ENCODE data around the gene MRNIP.

Gene MRNIP, protein sequence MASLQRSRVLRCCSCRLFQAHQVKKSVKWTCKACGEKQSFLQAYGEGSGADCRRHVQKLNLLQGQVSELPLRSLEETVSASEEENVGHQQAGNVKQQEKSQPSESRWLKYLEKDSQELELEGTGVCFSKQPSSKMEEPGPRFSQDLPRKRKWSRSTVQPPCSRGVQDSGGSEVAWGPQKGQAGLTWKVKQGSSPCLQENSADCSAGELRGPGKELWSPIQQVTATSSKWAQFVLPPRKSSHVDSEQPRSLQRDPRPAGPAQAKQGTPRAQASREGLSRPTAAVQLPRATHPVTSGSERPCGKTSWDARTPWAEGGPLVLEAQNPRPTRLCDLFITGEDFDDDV

DNA sequence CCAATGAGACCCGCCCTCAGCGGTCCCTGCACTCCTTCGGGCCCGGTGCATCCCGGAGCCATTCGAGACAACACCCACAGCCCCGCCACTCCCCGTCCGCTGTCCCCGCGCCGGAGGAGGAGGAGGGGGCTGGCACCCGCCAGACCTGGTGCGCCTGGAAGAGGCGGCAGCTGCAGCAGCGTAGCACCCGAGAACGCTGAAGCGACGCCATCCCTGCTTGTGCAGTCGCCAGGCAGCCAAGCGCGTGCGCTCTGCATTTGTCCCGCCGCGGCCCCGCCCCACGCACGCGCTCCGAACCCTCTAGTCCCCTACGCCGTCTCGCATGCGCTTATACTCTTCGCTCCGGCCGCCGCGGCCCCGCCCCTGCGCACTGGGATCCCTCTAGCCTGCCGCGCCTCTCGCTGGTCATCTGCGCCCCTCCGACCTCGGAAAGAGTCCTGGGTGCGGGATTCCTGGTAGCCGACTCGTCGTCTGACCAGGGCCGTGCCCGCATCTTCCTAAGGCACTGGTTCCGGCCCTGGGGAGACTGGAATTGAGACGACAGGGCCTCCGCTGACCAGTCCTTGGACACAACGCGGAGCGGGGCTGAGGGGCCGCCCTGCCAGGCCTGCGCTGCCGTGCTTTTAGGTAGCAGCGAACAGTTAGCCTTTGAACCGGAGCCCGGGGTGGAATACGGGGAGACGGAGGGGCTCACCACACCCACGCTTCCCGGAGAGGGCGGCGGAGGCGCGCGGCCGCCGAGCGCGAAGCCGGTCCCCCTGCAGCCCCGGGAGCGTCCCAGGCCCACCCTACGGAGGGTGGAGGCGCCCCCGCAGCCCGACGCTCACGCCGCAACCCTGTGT is at the start of gene MRNIP:
TSS of gene MRNIP (minus strand) at position 232 of the 842 bp plus-strand sequence. CDS start at position 211, 21 bp downstream.
- in situ Hi-C loops (cut with HindIII; ENCODE audit: low sequenced_read_pairs), result no loop called here

DNA sequence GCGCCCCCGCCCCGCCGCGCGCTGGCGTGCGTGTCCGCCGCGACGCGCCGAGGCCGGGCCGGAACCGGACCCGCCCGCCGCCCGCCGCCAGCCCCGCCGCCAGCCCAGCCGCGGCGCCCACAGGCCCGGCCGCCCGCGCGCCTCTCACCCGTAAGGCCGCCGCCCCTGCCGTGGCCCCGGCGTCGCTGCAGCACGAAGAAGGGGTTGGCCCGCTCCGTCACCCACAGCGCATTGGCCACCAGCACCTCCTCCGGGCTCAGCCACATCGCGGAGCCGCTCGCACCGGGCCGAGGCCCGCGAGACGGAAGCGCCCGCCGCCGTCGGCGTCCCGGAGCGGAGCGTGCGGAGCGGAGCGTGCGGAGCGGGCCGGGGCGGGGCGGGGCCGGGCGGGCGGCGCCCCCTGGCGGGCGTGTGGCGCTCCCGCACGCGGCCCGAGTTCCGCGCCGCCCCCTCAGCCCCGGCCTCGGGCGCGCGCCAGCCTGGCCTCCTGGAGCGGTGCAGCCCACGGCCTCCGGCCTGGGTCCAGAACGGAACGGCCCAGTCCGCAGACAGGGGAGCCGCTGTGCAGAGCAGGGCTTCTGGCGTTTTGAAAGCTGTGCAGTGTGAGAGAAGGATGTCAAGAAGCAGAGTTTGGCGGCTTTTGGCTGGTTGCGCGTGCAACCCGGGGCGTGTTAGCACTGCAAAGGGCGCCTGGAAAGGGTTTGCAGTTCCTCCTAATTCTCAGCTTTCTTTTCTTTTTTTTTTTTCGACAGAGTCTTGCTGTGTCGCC is 49.1 kb upstream of the MRNIP start, which contains the start of gene TBC1D9B:
TSS of gene TBC1D9B (minus strand) at position 342 of the 769 bp plus-strand sequence. CDS start at position 266, 76 bp downstream.
- in situ Hi-C loops (cut with HindIII; ENCODE audit: low sequenced_read_pairs), result no loop called here

DNA sequence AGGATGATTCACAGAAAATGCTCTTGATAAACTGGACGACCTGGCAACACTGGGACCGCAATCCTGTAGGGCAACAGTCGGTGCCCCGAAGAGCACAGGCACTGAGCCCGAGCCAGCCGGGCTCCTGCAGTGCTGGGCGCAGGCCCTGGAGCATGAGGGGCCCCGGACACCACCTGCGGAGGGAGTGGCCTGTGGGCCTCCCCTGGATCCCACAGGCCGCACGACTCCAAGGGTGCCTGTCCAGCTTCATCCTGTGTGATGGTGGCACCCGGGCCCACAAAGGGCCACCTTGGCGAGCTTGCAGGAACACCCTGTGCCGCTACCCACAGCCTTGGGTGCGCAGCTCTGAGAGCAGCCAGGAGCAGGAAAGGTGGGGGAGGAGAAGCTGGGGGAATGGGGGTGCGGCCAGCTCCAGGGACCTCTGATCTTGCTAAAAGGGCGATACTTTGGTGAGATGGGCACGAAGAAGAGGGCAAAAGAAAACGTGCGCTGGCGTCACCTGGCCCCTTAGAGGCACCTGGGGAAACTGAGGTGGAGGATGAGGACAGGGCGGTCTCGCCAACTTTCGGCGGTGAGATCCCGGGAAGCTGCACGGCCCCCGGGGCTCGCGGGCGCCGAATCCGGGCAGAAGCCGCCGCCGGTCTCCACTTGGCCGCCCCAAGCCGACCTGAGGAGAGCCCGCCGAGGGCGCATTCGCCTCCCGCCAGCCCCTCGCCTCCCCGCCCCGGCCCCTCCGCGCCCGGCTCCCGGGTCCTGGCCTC is 48.4 kb upstream of the MRNIP start:
- in situ Hi-C loops (cut with HindIII; ENCODE audit: low sequenced_read_pairs), result no loop called here

DNA sequence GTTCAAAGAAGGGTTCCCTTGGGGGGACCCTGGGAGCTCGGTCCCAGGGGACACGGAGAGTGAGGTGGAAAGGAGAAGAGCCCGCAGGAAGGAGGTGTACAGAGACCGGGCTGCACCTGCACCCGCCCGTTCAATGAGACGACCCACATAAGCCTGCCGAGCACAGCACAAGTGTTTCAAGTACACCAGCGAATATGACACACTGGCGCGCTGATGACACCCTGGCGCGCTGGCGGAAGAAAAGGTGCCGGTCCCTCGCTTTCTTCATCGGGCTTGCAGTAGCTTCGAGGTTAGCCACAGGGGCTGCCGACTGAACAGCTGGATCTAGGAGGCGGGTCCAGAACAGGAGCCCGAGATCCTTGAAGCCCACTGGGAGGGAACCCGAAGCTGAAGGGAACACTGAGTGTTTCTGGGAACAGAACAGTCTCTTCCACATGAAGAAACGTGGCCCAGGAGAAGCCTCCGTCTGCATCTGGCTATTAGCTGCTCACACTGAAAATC is 47.7 kb upstream of the MRNIP start:
- in situ Hi-C loops (cut with HindIII; ENCODE audit: low sequenced_read_pairs), result no loop called here

DNA sequence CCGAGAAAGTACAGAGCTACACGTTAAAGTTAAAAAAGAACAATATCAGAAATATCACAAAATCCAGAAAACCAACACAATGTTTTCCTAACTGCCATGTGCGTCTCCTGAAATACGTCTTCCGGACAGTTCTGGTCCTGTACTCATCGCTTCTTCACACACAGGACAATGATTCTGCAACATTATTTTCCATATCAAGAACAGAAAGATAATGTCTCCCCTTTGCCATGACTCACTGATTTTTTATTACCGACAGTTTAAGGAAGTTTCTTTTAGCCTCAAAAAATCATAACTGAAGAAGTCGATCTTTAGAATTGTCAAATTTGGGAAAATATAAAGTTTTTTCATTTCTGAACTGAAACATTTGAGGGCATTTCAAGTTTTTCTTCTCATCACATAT is 46.5 kb upstream of the MRNIP start:
- in situ Hi-C loops (cut with HindIII; ENCODE audit: low sequenced_read_pairs), result no loop called here

DNA sequence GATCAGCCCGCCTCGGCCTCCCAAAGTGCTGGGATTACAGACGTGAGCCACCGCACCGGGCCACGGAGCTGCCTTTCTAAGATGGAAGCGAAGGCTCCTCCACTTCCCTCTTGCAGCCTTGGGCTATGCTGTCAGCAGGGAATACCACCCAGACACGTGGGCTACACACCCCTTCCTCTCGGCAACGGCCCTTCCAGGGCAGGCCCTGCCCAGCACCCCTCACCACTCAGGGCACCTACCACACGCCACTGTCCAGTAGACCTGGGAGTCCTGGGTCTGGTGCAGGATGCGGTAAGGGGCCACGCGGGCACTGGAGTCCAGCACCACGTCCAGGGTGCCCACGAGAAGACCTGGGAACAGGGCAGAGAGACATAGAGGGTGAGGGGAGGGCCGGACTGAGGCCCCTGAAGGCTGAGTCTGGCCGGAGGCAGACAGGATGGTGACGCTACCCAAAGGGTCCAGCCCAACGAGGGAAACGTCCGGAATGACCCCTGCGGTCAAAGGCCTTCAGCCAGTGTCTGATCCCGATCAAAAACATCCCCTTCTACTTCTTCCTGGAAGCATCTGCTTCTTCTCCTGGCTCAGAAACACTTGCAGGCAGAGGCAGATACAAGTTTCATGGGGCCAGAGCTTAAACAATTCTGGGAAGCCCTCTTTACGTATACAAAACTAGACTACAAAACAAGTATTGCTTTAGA is 46.0 kb upstream of the MRNIP start:
- in situ Hi-C loops (cut with HindIII; ENCODE audit: low sequenced_read_pairs), result no loop called here

DNA sequence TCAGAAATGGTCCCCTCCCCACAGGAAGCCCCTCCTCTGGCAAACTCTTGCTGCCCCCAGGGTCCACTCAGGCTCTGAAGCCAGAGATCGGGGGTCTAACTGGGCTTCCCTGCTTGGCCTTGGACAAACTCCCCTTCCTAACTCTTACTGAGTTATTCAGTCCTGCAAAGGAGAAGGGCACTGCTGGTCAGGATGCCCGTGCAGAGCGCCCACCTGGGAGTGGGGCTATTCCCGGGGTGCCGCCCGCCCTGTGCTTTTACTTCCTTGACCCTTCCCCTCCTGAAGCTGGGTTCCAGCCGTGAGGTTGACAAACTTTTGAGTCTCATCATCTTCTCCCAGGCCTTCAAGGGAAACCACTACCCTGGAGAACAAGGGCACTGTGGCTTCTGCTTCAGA is 44.1 kb upstream of the MRNIP start:
- in situ Hi-C loops (cut with HindIII; ENCODE audit: low sequenced_read_pairs), result no loop called here

DNA sequence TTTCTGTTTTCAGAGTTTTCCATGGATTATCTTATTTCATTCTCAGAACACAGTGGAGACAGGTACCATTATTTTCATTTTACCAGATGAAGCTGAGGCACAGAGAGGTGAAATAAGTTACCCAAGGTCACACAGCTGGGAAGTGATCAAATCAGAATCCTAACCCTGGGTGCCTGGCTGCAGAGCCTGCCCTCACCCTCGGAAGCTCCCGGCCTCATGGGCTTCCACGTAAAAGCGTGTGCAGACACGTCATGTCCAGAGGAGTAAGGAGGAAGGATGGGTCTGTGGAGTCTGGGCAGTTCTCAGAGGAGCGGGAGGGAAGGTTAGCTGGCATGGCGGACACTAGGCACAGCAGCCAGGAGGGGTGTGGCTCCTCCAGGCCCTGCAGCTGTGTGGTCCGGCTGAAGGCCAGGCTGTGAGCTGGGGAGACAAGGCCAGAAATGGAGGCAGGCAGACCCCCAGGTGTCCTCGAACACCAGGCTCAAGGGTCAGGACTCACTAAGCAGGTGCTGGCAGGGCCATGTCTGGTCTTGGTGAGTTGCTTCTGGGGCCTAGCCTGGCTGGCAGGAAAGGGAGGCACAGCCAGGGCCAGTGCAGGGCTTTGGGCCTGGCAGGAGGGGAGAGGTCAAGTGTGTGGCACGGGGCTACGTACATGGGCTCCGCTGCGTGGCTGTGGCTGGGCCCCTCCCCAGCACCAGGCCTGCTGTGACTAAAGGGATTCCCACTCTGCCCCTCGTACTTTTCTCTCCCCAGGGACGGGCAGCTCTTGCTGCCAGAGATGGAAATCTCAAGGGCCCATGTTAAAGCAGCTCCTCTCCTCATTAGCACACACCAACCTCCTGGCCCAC is 43.5 kb upstream of the MRNIP start:
- in situ Hi-C loops (cut with HindIII; ENCODE audit: low sequenced_read_pairs), result no loop called here

DNA sequence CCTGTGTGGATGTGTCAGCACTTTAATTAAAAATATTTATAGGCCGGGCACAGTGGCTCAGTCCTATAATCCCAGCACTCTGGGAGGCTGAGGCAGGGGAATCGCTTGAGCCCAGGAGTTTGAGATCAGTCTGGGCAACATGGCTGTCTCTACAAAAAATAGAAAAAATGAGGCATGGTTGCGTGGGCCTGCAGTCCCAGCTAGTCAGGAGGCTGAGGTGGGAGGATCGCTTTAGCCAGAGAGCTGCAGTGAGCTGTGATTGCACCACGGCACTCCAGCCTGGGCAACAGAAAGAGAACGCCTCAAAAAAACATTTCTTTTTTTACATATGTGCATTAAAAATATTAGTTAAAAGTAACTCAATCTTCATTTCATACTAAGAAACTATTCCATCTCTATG is 42.8 kb upstream of the MRNIP start:
- in situ Hi-C loops (cut with HindIII; ENCODE audit: low sequenced_read_pairs), result no loop called here

DNA sequence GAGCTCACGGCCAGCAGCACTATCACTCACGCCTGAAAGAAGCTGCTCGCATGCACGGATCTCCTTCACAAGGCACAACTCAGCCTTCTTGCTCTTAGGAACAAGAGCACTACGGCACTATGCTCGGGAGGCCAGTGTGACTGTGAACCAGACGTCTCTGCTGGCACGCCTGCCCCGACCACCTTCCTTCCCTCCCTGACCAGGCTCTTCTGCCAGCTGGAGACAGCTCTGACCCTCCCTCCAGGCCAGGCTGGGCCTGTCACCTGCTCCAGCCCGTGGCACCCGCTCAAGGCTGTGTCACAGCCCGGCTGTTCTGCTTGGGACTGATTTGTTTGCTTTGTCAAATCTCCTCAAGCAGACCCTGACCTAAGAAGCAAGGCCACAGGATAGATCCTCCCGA is 42.1 kb upstream of the MRNIP start:
- in situ Hi-C loops (cut with HindIII; ENCODE audit: low sequenced_read_pairs), result no loop called here

DNA sequence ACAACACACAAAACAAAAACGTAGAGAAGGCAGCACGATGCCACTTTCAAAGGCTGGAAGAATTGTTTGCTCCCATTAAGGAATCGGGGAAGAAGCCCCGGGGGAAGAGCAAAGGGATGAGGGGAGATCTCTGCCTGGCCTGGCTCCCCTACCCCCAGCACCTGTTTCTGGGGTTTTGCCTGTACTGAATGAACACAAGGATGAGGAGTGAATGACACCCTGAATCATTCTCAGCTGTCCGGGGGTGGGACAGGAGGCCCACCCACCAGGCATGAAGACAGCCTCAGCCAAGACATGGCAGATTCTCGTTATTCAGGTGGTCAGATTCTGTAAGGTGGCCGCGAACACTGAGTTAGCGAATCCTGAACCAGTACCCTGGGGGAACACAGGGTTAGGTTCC is 41.6 kb upstream of the MRNIP start:
- in situ Hi-C loops (cut with HindIII; ENCODE audit: low sequenced_read_pairs), result no loop called here

DNA sequence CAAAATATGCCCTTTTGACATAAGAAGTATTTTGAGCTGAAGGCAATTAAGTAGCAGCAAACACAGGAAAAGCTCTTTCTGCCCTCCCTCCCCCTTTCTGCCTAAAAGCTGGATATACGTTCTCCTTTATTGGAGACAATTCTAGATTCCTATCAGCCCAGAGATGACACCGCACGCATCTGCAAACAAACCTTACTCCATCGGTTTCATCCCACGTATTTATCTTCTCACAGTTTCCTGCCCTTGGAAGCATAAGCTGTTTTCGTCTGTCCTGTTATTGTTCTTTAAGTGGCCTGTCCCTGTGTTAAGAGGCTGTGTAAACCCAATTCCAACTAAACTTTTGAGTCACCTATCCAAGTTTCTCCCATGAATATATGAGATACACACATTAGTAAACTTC is 37.2 kb upstream of the MRNIP start:
- in situ Hi-C loops (cut with HindIII; ENCODE audit: low sequenced_read_pairs), result no loop called here

DNA sequence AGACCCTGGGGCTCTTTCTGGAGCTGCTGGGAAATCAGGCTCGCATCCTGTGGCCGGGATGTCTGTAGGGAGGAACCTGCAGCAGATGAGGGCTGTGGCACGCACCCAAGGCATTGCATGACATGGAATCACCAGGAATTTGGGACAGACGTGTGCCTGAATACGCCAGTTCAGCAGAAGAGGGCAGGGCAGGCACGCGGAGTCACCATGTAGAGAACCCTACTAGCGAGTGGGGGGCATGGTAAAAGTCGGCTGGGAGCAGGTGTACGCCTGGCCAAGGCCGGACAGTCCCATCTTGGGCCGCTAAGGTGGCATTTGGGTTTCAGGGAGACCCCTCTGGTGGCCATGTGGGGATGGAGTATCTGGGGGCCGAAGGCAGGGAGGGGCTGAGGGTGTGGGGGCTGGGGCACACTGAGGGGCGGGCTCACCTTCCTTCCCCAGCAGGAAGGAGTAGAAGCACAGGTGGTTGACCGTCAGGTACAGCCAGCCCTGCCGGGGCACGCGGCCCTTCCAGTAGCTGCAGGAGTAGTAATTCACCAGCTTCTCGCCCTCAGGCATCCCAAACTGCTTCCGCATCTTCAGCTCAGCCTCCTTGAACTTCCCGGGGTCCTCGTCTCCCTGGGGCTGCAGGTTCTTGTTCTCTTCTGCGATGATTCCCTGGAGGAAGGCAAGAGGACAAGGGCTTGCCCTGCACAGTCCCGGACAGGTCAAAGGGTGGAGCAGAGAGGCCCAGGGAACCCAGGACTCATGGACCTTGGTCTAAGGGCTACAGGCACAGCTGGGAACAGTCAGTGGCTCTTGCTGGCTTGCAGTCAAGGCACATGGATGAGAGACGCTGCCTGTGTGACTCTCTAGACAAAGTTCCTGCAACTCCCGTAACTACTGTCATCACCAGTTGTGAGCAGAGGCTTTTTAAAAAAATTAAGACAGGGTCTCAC is 35.6 kb upstream of the MRNIP start:
- in situ Hi-C loops (cut with HindIII; ENCODE audit: low sequenced_read_pairs), result no loop called here

DNA sequence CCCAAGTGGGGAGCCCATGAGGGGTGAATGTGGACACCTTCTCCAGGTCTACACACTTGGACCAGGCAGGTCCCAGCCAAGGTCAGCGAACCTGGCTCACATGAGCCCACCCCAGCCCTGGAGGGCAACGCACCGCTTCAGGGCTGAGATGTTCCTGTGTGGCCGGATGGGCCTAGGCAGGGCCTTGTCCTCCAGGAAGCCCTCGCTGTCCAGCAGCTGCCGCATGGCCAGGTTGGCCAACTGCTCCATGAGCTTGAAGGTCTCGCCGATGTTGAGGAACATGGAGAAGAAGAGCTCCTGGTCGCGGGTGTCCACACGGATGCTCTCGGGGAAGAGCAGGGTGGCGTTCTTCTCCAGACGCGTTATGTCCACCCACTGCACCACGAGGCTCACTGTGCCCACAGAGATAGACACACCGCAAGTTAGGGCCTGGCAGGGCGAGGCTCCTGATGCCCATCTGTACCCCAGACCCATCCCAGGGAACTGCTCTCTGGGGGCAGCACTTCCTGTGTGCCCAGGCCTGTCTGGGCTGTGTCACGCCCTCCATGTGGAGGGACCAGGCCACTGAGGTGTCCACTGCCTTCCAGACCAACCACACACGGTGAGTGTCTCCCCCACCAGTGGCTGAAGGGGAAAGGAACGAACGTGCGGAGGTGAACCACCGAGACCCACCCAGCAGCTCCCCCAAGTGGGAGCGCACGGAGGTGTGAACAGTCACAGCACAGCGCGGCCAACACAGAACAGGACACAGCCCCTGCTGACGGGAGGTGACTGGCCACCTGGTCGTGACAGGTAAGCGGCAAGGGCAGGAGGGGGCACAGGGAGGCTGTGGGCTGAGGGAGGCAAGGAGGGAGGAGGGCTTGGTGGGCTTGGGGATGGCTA is 34.7 kb upstream of the MRNIP start:
- in situ Hi-C loops (cut with HindIII; ENCODE audit: low sequenced_read_pairs), result no loop called here

DNA sequence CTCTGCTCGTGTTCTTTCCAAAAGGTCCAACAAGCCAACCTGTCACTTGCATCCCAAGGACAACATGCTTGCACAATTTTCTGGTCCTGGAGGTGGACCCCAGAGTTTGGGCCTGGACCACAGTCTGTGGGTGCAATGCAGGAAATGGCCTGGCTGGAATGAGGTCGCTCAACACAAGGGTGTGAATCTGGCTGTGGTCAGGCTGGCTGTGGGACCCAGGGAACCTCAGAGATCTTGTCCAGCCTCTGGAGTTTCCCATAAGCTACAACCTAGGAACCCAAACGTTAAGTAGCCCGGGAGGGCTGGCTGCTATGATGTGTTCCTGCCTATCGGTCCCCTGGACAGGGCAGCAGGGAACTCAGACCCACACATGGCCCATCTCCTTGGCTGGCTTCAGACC is 33.6 kb upstream of the MRNIP start:
- in situ Hi-C loops (cut with HindIII; ENCODE audit: low sequenced_read_pairs), result no loop called here

DNA sequence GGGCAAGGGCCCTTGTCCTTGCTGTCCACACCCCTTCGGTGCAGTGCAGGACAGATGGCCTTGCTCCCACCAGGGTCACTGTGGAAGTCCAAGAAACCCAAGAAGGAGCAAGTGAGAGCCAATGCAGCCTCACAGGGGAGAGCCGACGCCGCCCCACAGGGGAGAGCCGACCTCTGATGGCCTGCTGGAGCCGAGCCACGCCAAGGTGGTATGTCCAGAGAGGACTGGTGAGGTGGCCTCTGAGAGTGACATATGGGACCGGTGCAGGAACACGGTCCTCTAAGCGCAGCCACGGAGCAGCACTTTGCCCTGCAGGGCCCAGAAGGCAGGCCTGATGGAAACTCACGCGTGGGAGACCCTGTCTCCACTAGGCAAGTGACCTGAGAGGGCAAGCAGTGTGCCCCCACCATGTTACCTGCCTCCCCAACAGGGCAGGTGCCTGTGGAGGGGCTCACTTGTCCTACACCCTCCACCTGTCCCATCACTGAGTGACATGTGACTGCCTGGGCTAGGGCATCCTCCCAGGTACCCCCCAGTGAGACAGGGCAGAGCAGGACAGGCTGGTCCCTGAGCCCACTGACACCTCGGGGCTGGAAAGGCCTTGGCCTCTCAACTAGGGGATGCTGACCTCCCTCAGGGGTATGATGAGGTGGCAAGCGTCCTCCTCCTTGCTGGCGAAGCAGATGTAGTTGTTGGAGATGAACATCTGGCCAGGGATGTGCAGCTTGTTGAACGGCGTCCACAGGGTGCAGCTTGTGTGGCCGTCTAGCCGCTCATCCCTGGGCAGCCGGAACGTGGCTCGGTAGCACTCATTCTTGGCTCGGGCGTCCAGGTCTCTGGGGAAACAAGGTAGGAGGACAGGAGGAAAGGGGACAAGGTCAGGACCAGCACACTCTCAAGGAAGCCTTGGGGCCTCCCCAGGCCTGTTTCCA is 32.4 kb upstream of the MRNIP start:
- in situ Hi-C loops (cut with HindIII; ENCODE audit: low sequenced_read_pairs), result no loop called here
